Stimulated activated naive B cell treated with anti-CD40 and anti-IgM and Interleukin-4, amounts not matched to agents 10 μg/mL and 1 μg/mL and 100 μg/mL, for 72 hours (primary cell): ENCODE measurements around the gene POPDC3.

Experiments used
- ATAC-seq, 2 donors: fragments of 150-1000 bp; cut with Tn5 transposase; replicated peaks; 2 replicates each; pipeline ENCODE4 v1.10.0; 2021; ENCODE audit warnings: moderate library complexity in 1 of 2
- DNase-seq: peaks from one replicate; pipeline ENCODE4 v3.0.0; 2021
- H3K27ac Mint-ChIP-seq: one replicate; pipeline ENCODE4 v1.8.0; 2022; ENCODE audit warnings: mild to moderate bottlenecking, mixed read lengths
- H3K27me3 Mint-ChIP-seq, 2 donors: one replicate each; pipeline ENCODE4 v1.8.0; 2022; ENCODE audit warnings: mixed read lengths in 2 of 2
- H3K36me3 Mint-ChIP-seq, 2 donors: one replicate each; pipeline ENCODE4 v1.8.0; 2022; ENCODE audit warnings: mixed read lengths in 2 of 2, mild to moderate bottlenecking in 1 of 2
- H3K4me1 Mint-ChIP-seq, 2 donors: one replicate each; pipeline ENCODE4 v1.8.0; 2022; ENCODE audit warnings: mixed read lengths in 2 of 2, mild to moderate bottlenecking in 1 of 2
- H3K4me3 Mint-ChIP-seq, 2 donors: one replicate each; pipeline ENCODE4 v1.8.0; 2022; ENCODE audit warnings: mild to moderate bottlenecking in 2 of 2, mixed read lengths in 2 of 2, moderate library complexity in 1 of 2
- H3K9me3 Mint-ChIP-seq, 2 donors: one replicate each; pipeline ENCODE4 v1.8.0; 2022; ENCODE audit warnings: mixed read lengths in 2 of 2, mild to moderate bottlenecking in 1 of 2

POPDC3 gene

DNA sequence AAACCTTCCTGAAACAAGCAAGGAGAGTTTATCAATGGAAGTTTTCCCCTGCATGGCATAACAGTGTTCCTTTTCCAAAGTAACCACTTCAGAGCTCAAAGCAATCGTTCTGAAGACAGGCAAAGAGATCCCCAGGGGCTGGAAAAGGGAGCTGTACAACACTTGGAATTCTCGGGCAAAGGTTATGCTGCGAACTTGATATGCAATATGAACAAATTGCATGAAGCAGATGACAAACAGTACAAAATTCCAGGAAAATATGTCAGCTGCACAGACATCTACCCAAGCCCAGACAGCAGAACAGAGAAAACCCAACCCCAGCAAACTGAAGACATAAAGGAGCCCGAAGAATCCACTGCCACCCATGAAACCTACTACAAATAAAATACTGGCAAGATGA, 18.4 kb downstream of the POPDC3 start:
- Mint-ChIP-seq H3K27ac (no peak overlapping the region), H3K9me3 (no peaks in the 10 kb centered on the region), H3K36me3 (no peaks in the 10 kb centered on the region), H3K4me3 (no peak overlapping the region), H3K4me1 (no peaks in the 10 kb centered on the region), H3K27me3 (peaks cover 3 to 23% of the 10 kb centered on the region in 2 donors)
- DNase-seq, result no peak
- ATAC-seq, result no peak

GRCh38 chr6:105153676-105154075, 26.1 kb downstream of the POPDC3 start:
- ATAC-seq (no peak), DNase-seq (no peak)
- Mint-ChIP-seq H3K27ac (no peak overlapping the region), H3K36me3 (no peaks in the 10 kb centered on the region), H3K4me3 (no peak overlapping the region), H3K27me3 (peaks cover 0 to 16% of the 10 kb centered on the region in 2 donors), H3K9me3 (no peaks in the 10 kb centered on the region), H3K4me1 (no peaks in the 10 kb centered on the region)

DNA sequence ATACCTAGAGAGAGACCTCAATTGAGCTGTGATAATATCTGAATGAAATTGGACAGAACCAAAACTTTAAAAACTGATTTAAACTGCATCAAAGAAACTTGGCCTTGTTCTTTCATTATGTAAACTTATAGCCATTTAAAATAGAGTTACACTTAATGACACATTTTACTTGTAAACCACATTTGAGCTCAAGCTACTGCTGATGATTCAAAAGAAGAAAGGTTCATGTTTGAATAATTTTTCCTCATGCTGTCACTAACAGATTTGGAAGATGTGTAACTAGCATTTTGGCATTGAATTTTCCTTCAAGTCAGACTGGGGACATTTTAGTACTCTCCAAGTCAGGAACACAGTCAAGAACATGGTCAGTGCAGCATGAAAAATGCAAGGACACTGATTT, 26.9 kb downstream of the POPDC3 start:
- H3K36me3 Mint-ChIP-seq, result no peaks in the 10 kb centered on the region
- ATAC-seq, result no peak
- no peak overlapping the region for H3K27ac Mint-ChIP-seq
- no peak overlapping the region for H3K4me3 Mint-ChIP-seq
- no peak for DNase-seq
- H3K9me3 Mint-ChIP-seq, result no peaks in the 10 kb centered on the region
- peaks cover 0 to 16% of the 10 kb centered on the region in 2 donors for H3K27me3 Mint-ChIP-seq
- H3K4me1 Mint-ChIP-seq, result no peaks in the 10 kb centered on the region

DNA sequence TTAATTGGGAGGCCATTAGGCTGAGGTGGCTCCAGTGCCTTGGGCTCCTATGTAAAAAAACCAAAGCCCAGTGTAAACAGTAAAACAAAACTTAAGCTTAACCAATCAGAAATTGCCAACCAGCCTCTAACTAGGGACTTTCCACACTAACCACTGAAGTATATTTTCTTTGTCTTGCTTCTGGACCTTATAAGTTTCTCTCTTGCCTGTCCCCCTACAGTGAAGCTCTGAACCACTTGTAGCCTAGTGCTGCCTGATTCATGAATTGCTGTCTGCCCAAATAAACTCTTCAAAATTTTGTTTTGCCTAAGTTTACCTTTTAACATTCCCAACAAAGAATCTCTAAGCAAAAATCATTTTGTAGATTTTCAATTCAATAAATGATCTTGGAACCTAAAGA, 28.2 kb downstream of the POPDC3 start:
- Mint-ChIP-seq H3K4me3 (no peak overlapping the region), H3K9me3 (no peaks in the 10 kb centered on the region), H3K4me1 (no peaks in the 10 kb centered on the region), H3K27me3 (peaks cover 0 to 16% of the 10 kb centered on the region in 2 donors), H3K27ac (no peak overlapping the region), H3K36me3 (no peaks in the 10 kb centered on the region)
- ATAC-seq, result no peak
- DNase-seq, result no peak

- DNase-seq (no peak), ATAC-seq (no peak)
- Mint-ChIP-seq H3K9me3 (no peaks in the 10 kb centered on the region), H3K36me3 (no peaks in the 10 kb centered on the region), H3K27ac (no peak overlapping the region), H3K4me3 (no peak overlapping the region), H3K27me3 (peaks cover 52 to 57% of the 10 kb centered on the region in 2 donors), H3K4me1 (peaks cover 4 to 13% of the 10 kb centered on the region in 2 donors)
These were observed 41.7 kb downstream of the POPDC3 start for GRCh38 chr6:105138141-105138540.

DNA sequence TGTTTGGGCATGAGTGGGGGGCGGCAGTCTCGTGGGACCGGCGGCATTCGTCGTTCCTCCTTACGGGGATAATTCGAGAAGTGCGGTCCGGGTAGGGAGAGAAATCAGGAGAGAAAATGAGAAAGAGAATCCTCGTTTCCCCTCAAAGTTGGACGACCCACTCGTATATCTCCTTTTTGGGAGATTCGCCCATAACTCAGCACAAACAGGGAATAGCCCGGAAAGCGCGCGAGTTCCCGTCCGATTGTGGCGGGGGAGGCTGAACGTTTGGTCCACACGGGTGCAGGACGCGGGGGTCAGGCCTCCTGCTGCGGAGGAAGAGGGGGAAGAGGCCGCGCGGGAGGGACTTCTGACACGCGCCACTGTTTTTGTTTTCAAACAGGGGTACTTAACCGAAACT, 42.4 kb downstream of the POPDC3 start:
- Mint-ChIP-seq H3K27me3 (peaks cover 53 to 56% of the 10 kb centered on the region in 2 donors), H3K4me1 (peaks cover 4 to 13% of the 10 kb centered on the region in 2 donors), H3K36me3 (no peaks in the 10 kb centered on the region), H3K27ac (peak overlapping the region; percentile 37), H3K9me3 (no peaks in the 10 kb centered on the region), H3K4me3 (peak overlapping the region; percentile 70 to 77)
- ATAC-seq (no peak), DNase-seq (no peak)

GRCh38 chr6:105136431-105137350, 43.1 kb downstream of the POPDC3 start:
- H3K36me3 Mint-ChIP-seq, result no peaks in the 10 kb centered on the region
- H3K27ac Mint-ChIP-seq, result no peak overlapping the region
- peak; percentile 78 to 81 for ATAC-seq
- H3K27me3 Mint-ChIP-seq, result peaks cover 50 to 56% of the 10 kb centered on the region in 2 donors
- peak; percentile 18 for DNase-seq
- no peaks in the 10 kb centered on the region for H3K9me3 Mint-ChIP-seq
- peak overlapping the region; percentile 70 to 77 for H3K4me3 Mint-ChIP-seq
- H3K4me1 Mint-ChIP-seq, result peaks cover 4 to 13% of the 10 kb centered on the region in 2 donors

DNA sequence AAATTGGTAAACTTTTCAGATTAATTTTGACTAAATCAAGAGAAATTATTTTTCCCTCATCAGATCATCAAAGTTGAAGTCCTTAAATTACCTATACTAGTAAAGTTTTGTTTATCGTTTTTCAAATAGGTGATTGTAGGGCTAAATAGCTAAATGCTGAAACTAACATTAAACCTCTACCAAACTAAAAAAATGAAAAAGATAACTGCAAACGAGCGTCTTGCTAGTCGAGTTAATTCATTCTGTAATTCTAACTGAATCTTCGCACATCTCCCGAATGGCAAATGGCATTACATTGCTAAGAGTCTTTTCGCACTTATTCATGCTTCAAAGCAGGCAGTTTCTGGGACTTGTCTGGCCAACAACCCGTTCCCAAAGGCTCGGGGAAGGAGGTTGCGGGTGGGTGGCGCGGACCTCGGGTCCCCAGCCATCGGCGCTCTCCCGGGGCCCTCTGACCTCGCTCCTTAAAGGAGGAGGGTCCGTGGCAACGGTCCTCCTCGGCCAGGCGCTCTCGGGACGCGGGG, 43.8 kb downstream of the POPDC3 start:
- Mint-ChIP-seq H3K4me3 (peak overlapping the region; percentile 60 to 75), H3K9me3 (no peaks in the 10 kb centered on the region), H3K4me1 (peaks cover 4 to 13% of the 10 kb centered on the region in 2 donors), H3K36me3 (no peaks in the 10 kb centered on the region), H3K27ac (no peak overlapping the region), H3K27me3 (peaks cover 43 to 52% of the 10 kb centered on the region in 2 donors)
- ATAC-seq (no peak), DNase-seq (no peak)

DNA sequence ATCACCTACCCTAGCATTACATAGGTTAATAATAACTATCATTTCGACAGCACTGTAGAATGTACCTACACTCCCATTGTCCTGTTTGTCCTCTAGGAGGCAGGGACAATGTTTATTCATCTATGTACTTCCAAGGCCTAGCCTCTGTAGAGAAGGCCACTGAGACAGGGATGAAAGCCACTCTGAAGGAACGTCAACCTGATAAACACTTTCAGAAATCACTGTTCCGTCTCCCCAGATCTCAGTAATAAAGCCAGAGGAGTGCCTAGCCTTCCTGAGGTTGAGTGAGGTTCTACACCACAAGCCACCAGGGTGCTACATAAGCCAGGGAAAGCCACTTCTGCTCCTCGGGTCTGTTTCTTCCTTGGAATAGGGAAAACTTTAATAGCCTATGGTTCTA, 44.8 kb downstream of the POPDC3 start:
- Mint-ChIP-seq H3K27ac (no peak overlapping the region), H3K36me3 (no peaks in the 10 kb centered on the region), H3K4me3 (no peak overlapping the region), H3K27me3 (peaks cover 39 to 52% of the 10 kb centered on the region in 2 donors), H3K4me1 (peaks cover 4 to 13% of the 10 kb centered on the region in 2 donors), H3K9me3 (no peaks in the 10 kb centered on the region)
- no peak for DNase-seq
- no peak for ATAC-seq

GRCh38 chr6:105122717-105123116, 57.1 kb downstream of the POPDC3 start:
- peaks cover 7 to 10% of the 10 kb centered on the region in 2 donors for H3K27me3 Mint-ChIP-seq

DNA sequence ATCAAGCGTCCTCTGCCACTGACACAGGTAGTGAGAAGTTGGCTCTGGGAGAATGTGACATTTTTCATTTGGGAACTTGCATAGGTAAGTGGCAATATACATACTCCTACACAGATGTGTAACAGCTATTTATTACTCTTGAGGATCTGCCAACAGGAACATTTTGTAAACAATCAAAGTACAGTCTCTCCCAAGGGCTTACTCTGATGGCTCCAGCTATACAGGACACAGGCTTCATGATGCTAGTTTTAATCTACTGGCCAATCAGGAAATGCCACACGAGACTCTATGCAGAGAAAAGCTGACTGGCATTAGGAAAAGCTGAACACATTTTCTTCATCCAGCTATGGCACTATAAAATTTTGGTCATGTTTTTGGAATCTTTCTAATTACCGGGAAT, 57.8 kb downstream of the POPDC3 start:
- H3K36me3 Mint-ChIP-seq, result no peaks in the 10 kb centered on the region
- H3K27me3 Mint-ChIP-seq, result peaks cover 14% of the 10 kb centered on the region in 2 donors
- no peak overlapping the region for H3K4me3 Mint-ChIP-seq
- DNase-seq (no peak), ATAC-seq (no peak)
- H3K4me1 Mint-ChIP-seq, result no peaks in the 10 kb centered on the region
- no peak overlapping the region for H3K27ac Mint-ChIP-seq
- H3K9me3 Mint-ChIP-seq, result no peaks in the 10 kb centered on the region

More at GRCh38 chr6:105122717-105123116, 57.1 kb downstream of the POPDC3 start:
- Mint-ChIP-seq H3K4me3 (no peak overlapping the region), H3K36me3 (no peaks in the 10 kb centered on the region), H3K27ac (no peak overlapping the region), H3K4me1 (no peaks in the 10 kb centered on the region), H3K9me3 (no peaks in the 10 kb centered on the region)
- no peak for DNase-seq
- no peak for ATAC-seq

DNA sequence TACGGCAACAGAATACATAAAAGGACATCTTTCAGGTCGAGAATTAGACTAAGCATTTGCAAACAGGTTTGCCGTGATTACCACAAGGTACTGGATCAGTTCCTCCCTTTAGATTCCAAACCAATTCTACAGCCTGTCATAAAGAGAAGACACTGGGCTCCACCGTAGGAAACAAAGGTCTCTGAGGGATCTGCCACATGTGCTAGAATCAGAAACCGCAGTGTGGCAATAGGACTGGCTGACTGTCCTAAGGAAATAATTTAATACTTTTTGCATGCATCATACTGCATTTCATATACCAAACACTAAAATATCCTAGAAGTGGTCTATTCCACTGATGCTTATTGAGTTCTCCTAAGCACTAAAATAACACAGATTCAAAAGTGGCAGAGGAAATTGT, 59.2 kb downstream of the POPDC3 start:
- H3K4me3 Mint-ChIP-seq, result no peak overlapping the region
- DNase-seq (no peak), ATAC-seq (no peak)
- no peaks in the 10 kb centered on the region for H3K9me3 Mint-ChIP-seq
- H3K27me3 Mint-ChIP-seq, result peaks cover 15 to 19% of the 10 kb centered on the region in 2 donors
- H3K4me1 Mint-ChIP-seq, result no peaks in the 10 kb centered on the region
- no peak overlapping the region for H3K27ac Mint-ChIP-seq
- no peaks in the 10 kb centered on the region for H3K36me3 Mint-ChIP-seq

- H3K27ac Mint-ChIP-seq, result no peak overlapping the region
- peaks cover 15 to 26% of the 10 kb centered on the region in 2 donors for H3K27me3 Mint-ChIP-seq
- H3K9me3 Mint-ChIP-seq, result no peaks in the 10 kb centered on the region
- ATAC-seq (no peak), DNase-seq (no peak)
- no peaks in the 10 kb centered on the region for H3K36me3 Mint-ChIP-seq
- no peak overlapping the region for H3K4me3 Mint-ChIP-seq
- H3K4me1 Mint-ChIP-seq, result no peaks in the 10 kb centered on the region
These were observed 63.7 kb downstream of the POPDC3 start for GRCh38 chr6:105116150-105116549.

- no peak overlapping the region for H3K4me3 Mint-ChIP-seq
- peaks cover 12 to 22% of the 10 kb centered on the region in 2 donors for H3K27me3 Mint-ChIP-seq
- H3K4me1 Mint-ChIP-seq, result no peaks in the 10 kb centered on the region
- no peaks in the 10 kb centered on the region for H3K9me3 Mint-ChIP-seq
- no peak for ATAC-seq
- no peaks in the 10 kb centered on the region for H3K36me3 Mint-ChIP-seq
- DNase-seq, result no peak
- no peak overlapping the region for H3K27ac Mint-ChIP-seq
These were observed 66.4 kb downstream of the POPDC3 start for GRCh38 chr6:105113422-105113821.

DNA sequence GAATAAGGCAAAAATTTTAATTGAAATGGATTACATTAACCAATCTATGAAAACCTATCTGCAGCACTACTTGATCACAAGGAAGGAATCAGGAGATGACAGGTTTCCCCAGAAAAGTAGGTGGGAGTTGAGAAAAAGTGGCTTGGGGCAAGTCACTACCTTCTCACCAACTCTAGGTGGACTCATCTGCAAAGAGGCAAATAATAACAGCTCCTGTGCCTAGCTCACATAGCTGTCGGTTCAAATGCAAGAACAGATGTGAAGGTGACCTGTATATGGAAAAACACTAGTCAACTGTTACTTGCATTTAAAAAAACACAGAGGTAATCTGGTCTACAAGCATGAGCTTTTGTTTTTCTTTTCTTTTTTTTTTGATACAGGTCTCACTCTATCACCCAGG, 67.2 kb downstream of the POPDC3 start:
- peaks cover 17 to 23% of the 10 kb centered on the region in 2 donors for H3K27me3 Mint-ChIP-seq
- no peaks in the 10 kb centered on the region for H3K9me3 Mint-ChIP-seq
- H3K4me1 Mint-ChIP-seq, result no peaks in the 10 kb centered on the region
- no peak for DNase-seq
- H3K27ac Mint-ChIP-seq, result no peak overlapping the region
- ATAC-seq, result no peak
- no peaks in the 10 kb centered on the region for H3K36me3 Mint-ChIP-seq
- H3K4me3 Mint-ChIP-seq, result no peak overlapping the region
